GM21423 (cell line): ENCODE measurements around the gene CD99L2.

ENCODE experiments used
- ATAC-seq: cut with Tn5 transposase; IDR thresholded peaks from one replicate; pipeline ENCODE4 v1.9.1; 2021; ENCODE audit warnings: mild to moderate bottlenecking, moderate library complexity; ENCODE audit not compliant: unreplicated experiment

The CD99L2 gene

GRCh38 chrX:150766351-150767044 is 132.0 kb downstream of the CD99L2 start:
- ATAC-seq: no peak

GRCh38 chrX:150765782-150766350 is 132.6 kb downstream of the CD99L2 start:
- ATAC-seq: no peak

- no peak for ATAC-seq
Observed at GRCh38 chrX:150765237-150765636, 133.2 kb downstream of the CD99L2 start.

GRCh38 chrX:150763810-150764209 is 134.7 kb downstream of the CD99L2 start:
- no peak for ATAC-seq

DNA sequence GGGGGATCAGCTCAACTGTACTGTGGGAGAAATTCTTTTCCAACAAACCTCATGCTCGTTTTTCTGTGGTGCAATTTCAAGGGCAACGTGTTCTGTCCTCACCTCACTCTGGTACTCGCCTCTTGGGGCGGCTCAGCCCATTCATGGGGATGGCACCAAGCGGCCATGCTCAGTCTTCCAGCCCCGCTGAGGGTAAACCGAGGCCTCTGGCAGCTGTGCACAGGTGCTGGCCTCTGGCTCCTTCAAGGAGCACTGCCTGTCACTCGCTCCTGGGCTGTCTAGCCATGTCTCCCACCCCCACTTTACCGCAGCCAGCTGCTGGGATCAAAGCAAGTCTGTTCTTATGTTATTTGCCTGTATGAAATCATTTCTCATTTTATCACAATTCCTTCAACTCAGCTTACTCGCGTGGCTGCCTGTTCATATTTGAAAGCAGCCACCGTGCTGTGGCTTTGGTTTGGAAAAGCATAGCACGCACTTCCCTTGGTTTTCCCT is 135.1 kb downstream of the CD99L2 start:
- ATAC-seq: no peak

DNA sequence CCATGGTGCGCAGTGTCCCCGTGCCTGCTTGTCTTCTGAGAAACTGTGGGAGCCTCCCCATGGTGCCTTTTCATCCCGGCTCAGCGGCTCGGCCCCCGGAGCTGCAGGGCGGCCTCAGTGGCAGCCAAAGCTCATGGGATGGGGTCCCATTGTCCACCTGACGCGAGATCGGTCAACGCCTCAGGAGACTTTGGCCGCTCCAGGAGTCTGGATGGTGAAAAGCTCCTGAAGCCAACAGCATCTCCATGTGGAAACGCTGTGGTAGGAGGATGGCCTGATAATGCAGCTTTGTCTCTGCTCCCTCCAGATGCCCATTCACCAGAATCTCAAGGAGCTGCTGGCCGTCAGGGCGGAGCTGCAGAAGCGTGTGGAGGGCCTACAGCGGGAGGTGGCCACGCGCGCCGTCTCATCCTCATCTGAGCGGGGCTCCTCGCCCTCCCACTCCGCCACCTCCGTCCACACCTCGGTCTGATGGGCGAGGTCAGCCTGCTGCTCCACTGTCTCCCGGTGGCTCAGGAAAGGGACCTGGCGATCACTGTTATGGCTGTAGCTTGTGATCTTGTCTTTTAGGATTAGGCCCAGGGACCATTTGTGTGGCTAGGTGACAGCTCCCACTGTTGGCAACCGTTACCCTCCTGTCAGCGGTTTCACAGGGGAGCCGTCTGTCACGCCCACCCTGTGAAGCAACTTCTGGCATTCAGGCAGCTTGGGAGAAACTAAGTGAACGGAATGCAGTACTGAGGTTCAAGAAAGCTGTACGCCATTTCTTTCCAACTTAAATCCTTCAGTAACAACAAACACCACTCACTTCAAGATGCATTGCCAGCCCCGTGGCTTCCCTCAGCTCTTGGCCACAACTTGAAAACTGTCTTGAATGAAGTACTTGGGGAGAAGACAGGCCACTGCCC is 136.0 kb downstream of the CD99L2 start:
- no peak for ATAC-seq

- ATAC-seq: no peak
Observed at GRCh38 chrX:150761819-150762216, 136.7 kb downstream of the CD99L2 start.

DNA sequence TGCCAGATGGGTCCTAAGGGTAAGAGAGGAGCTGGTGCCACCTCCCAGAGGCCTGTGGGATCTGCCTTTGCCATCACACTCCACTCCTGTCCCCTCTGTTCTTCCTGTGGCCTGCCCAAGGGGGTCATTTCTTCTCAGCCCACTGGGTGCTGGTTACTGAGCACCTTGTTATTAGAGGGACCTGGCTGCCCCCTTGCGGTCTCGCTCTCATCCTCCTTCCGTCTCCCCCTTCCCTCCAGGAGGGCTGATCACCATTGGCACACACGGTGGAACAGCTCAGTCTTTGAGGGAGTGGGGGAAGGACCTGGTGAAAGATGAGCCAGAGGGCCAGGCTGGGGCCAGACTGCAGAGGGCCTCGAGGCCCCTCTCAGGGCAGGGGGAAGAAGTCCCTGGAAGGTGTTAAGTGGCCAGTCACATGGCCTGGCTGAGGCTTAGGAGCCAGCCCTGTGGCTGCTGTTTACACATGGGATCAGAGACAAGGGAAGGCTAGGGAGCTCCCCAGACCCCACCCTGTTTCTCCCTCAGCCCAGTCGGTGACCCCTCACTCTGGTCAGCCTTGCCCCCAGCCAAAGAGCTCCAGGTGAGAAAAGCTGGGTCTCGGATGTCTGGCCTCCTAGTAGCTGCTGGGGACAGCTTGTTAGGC is 137.2 kb downstream of the CD99L2 start:
- ATAC-seq: no peak

DNA sequence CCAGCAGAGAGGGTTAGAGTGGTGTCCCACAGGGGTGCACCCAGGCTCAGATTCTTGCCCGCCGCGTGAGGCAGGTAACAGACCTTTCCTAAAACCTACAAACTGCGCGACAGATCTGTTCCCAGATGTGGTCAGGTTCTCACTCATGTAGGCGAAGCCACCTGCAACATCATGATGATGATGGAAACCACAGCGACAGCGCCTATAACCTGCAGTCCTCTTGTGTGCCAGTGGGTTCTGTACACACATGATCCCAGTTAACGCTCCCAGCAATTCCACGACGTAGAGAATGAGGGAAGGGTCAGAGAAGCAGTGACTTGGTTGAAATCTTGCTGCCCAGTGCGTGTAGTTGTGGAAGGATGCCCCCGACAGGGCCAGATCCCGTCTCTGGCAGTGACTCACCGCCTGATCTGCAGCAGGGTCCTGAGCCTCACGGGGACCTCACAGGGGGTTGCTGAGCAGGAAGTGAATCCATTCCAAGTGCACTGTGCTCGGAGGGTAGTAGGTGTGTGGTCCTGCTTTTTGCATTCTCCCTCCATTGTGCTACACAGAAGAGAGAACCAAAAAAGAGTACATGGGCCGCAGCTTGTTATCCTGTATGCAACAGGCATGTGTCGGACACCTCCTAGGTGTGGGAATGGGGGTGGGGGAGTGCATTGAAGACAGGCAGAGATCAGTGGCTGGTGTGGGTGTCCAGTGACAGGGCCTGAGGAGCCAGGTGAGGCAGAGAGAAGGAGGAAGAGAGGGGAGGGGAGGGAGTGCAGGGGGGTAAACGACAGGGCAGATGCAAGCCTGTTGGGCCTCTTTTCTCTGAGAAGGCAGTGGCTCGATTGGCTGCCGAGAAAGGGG is 138.7 kb downstream of the CD99L2 start:
- ATAC-seq: no peak

- ATAC-seq: no peak
Observed at GRCh38 chrX:150757371-150757770, 141.1 kb downstream of the CD99L2 start.

DNA sequence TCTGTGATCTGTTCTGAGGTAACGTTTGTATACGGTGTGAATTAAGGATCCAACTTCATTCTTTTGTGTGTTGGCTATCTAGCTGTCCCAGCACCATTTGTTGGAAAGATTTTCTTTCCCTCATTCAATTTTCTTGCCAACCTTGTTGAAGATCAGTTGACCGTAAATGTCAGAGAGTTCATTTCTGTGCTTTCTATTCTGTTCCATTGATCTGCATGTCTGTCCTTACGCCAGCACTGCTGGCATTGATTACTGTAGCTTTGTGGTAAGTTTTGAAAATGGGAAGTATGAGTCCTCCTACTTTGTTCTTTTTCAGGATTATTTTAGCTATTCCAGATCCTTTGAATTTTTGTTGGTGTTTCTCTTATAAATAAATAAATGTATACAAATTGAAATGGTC is 144.5 kb downstream of the CD99L2 start:
- ATAC-seq: no peak

- ATAC-seq: no peak
Observed at GRCh38 chrX:150753357-150753756, 145.1 kb downstream of the CD99L2 start.

DNA sequence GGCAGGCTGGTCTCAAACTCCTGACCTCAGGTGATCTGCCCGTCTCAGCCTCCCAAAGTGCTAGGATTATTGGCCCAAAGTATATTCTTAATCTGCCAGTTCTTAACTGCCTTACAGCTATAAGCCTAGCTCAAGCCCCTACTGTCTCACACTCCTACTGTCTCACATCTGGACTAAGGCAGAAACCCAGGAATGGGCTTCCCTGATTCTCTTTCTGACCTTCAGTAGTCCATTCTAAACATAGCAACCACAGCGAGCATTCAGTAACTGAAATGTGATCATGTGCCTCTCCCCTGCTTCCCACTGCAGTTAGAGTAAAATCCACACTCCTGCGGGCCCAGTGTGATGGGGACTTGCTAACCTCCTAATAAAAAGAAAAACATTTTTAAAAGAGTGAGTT is 146.3 kb downstream of the CD99L2 start:
- ATAC-seq: no peak

DNA sequence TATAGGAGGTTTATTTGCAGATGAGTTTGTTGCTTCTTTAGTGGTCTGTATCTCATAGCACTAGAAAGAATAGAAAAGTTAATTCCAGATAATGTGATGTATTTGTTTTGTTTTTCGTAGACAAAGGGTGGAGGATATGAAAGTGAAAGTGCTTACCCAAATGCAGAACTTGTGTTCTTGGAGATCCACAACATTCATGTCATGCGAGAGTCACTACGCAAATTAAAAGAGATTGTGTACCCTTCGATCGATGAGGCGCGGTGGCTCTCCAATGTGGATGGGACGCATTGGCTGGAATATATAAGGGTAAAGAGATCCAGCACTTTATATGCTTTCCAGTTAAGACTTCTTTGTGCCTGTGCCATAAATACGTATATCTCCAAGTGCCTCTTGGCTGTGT is 162.0 kb downstream of the CD99L2 start:
- ATAC-seq: peak; percentile 68

DNA sequence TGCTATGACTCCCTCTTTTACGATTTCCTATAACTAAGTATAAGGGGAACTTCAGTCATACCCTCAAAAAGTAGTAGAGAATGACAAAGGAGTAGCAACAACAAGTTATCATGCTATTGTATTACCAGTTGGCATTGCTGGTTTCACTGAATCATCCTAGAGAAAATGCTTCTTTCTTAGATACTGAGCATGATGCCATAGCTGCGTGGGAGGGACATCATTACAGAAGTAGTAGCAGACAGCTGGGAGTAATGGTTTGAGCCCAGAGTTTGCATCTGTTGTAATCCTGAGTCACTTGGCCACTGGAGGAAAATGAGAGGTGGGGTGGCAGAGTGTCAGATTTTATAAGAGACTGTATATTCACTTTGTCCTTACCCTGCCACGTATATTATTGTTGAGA is 166.7 kb downstream of the CD99L2 start:
- no peak for ATAC-seq

DNA sequence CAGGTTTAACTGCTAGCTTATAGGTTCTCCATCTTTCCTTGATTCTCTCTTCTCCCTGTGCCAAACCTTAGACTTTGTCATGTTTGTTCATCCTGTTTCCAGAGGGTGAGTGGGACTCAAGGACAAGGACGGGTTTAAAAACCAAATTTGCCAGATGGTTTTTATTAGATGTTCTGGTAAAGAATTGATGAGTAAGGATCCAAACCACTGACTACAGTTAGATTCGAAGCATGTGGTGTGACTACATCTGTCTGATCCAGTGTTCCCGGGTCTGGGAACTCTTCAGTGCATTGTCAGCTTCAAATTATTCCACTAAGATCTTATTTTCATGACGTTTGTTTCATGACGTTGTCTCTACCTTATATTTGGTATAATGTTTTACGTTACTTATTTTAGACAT is 167.7 kb downstream of the CD99L2 start:
- ATAC-seq: no peak

DNA sequence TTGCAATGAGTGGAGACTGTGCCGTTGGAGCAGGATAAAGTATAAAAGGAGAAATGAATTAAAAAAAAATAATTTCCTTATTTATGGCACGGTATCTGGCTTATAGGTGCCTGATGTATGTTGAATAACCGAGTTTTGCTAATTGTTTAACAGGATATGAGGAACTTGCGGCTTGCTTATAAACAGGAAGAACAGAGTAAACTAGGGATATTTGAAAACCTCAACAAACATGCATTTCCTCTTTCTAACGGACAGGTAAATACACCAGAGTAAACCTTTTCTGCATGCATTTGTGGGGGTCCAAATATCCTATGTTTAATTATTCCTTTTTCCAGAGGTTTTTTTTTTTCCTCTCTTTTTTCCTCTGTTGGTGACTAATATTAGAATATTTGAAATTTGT is 168.5 kb downstream of the CD99L2 start:
- ATAC-seq: no peak

- no peak for ATAC-seq
Observed at GRCh38 chrX:150719621-150720020, 178.8 kb downstream of the CD99L2 start.
